ENCODE measurements around the gene PC.

PC gene

GRCh38 chr11:67001332-67001731, 43.1 kb upstream of the PC start:
- Histone ChIP-seq H3K4me1 (ENCODE audit: low read length) (no peaks in the 10 kb centered on the region), H3K4me2 (ENCODE audit: low read depth, low read length) (no peak overlapping the region), H3K79me2 (ENCODE audit: low read length) (no peaks in the 10 kb centered on the region), H2AFZ (ENCODE audit: low read length) (no peak overlapping the region), H3K36me3 (replicated peaks; ENCODE audit: insufficient read depth, low read length) (no peaks in the 10 kb centered on the region), H3K4me3 (ENCODE audit: low read length) (no peak overlapping the region), H3K27ac (ENCODE audit: low read length) (no peak overlapping the region), H4K20me1 (ENCODE audit: insufficient read depth, low read length) (no peaks in the 10 kb centered on the region), H3K9me3 (replicated peaks; ENCODE audit: insufficient read depth, low read length) (no peaks in the 10 kb centered on the region), H3K27me3 (replicated peaks; ENCODE audit: insufficient read depth, low read length) (peaks cover 4% of the 10 kb centered on the region; the same call in 1 of the 2 replicates), H3K9ac (ENCODE audit: low read length) (no peak overlapping the region), H3F3A (ENCODE audit: insufficient read depth, low read length) (no peaks in the 10 kb centered on the region), H3K9me2 (replicated peaks; ENCODE audit: insufficient read depth, low read length) (no peaks in the 10 kb centered on the region)
- TF ChIP-seq EZH2 (optimal IDR thresholded peaks at IDR 0.05; ENCODE audit: low read depth, low read length): no peak
- TF ChIP-seq EZH2phosphoT487 (IDR thresholded peaks at IDR 0.05; ENCODE audit: low read length): no peak
- TF ChIP-seq CTCF (IDR thresholded peaks at IDR 0.05; ENCODE audit: low read length): no peak
- no peak for DNase-seq

- no peaks in the 10 kb centered on the region for H3K9me3 ChIP-seq (replicated peaks; ENCODE audit: insufficient read depth, low read length)
- H3K27me3 ChIP-seq (replicated peaks; ENCODE audit: insufficient read depth, low read length): peaks cover 11% of the 10 kb centered on the region; the same call in 1 of the 2 replicates
- no peaks in the 10 kb centered on the region for H3K9me2 ChIP-seq (replicated peaks; ENCODE audit: insufficient read depth, low read length)
- no peaks in the 10 kb centered on the region for H3F3A ChIP-seq (ENCODE audit: insufficient read depth, low read length)
- TF ChIP-seq EZH2phosphoT487 (IDR thresholded peaks at IDR 0.05; ENCODE audit: low read length): no peak
- no peak for TF ChIP-seq CTCF (IDR thresholded peaks at IDR 0.05; ENCODE audit: low read length)
- TF ChIP-seq EZH2 (optimal IDR thresholded peaks at IDR 0.05; ENCODE audit: low read depth, low read length): no peak
- H3K4me3 ChIP-seq (ENCODE audit: low read length): no peak overlapping the region
- H3K36me3 ChIP-seq (replicated peaks; ENCODE audit: insufficient read depth, low read length): no peaks in the 10 kb centered on the region
- no peak overlapping the region for H3K27ac ChIP-seq (ENCODE audit: low read length)
- no peaks in the 10 kb centered on the region for H3K4me1 ChIP-seq (ENCODE audit: low read length)
- no peaks in the 10 kb centered on the region for H3K79me2 ChIP-seq (ENCODE audit: low read length)
- H2AFZ ChIP-seq (ENCODE audit: low read length): no peak overlapping the region
- no peaks in the 10 kb centered on the region for H4K20me1 ChIP-seq (ENCODE audit: insufficient read depth, low read length)
- no peak overlapping the region for H3K4me2 ChIP-seq (ENCODE audit: low read depth, low read length)
- no peak overlapping the region for H3K9ac ChIP-seq (ENCODE audit: low read length)
- DNase-seq: no peak
These were observed 41.4 kb upstream of the PC start for GRCh38 chr11:66999555-66999954.

GRCh38 chr11:66996609-66997273, 38.6 kb upstream of the PC start:
- no peak overlapping the region for H3K4me2 ChIP-seq (ENCODE audit: low read depth, low read length)
- no peak for DNase-seq
- H3F3A ChIP-seq (ENCODE audit: insufficient read depth, low read length): no peaks in the 10 kb centered on the region
- no peaks in the 10 kb centered on the region for H3K36me3 ChIP-seq (replicated peaks; ENCODE audit: insufficient read depth, low read length)
- H2AFZ ChIP-seq (ENCODE audit: low read length): no peak overlapping the region
- no peaks in the 10 kb centered on the region for H3K79me2 ChIP-seq (ENCODE audit: low read length)
- no peaks in the 10 kb centered on the region for H4K20me1 ChIP-seq (ENCODE audit: insufficient read depth, low read length)
- H3K9me3 ChIP-seq (replicated peaks; ENCODE audit: insufficient read depth, low read length): no peaks in the 10 kb centered on the region
- no peak for TF ChIP-seq CTCF (IDR thresholded peaks at IDR 0.05; ENCODE audit: low read length)
- peaks cover 36% of the 10 kb centered on the region for H3K27me3 ChIP-seq (replicated peaks; ENCODE audit: insufficient read depth, low read length)
- H3K27ac ChIP-seq (ENCODE audit: low read length): no peak overlapping the region
- no peaks in the 10 kb centered on the region for H3K4me1 ChIP-seq (ENCODE audit: low read length)
- no peak overlapping the region for H3K9ac ChIP-seq (ENCODE audit: low read length)
- no peaks in the 10 kb centered on the region for H3K9me2 ChIP-seq (replicated peaks; ENCODE audit: insufficient read depth, low read length)
- H3K4me3 ChIP-seq (ENCODE audit: low read length): no peak overlapping the region

All from MM.1S (cell line).